Left forelimb (tissue), 1 donor: ENCODE data around the gene ZFYVE28.

Source experiments
- DNase-seq: peaks from one replicate; pipeline ENCODE4 v3.0.0-alpha.2; 2018; ENCODE audit warnings: low spot score

Gene ZFYVE28

GRCh38 chr4:2259036-2259540 lies 159.4 kb downstream of the ZFYVE28 start:
- DNase-seq = peak; percentile 42

GRCh38 chr4:2258091-2259035 lies 160.1 kb downstream of the ZFYVE28 start:
- peak; percentile 56 for DNase-seq

- peak; percentile 54 for DNase-seq
Measured at GRCh38 chr4:2257361-2258081, 160.9 kb downstream of the ZFYVE28 start.

- DNase-seq = peak; percentile 60
Measured at GRCh38 chr4:2256781-2257191, 161.7 kb downstream of the ZFYVE28 start.

- no peak for DNase-seq
Measured at GRCh38 chr4:2256156-2256731, 162.2 kb downstream of the ZFYVE28 start.

GRCh38 chr4:2255501-2256155 lies 162.8 kb downstream of the ZFYVE28 start:
- DNase-seq = peak; percentile 72

- DNase-seq = peak; percentile 51
Measured at GRCh38 chr4:2254665-2255500, 163.6 kb downstream of the ZFYVE28 start.

- peak; percentile 60 for DNase-seq
Measured at GRCh38 chr4:2253160-2254084, 165.0 kb downstream of the ZFYVE28 start.

- peak; percentile 61 for DNase-seq
Measured at GRCh38 chr4:2252530-2253091, 165.8 kb downstream of the ZFYVE28 start.

GRCh38 chr4:2251795-2252529 lies 166.5 kb downstream of the ZFYVE28 start:
- DNase-seq = peak; percentile 61

- peak; percentile 33 for DNase-seq
Measured at GRCh38 chr4:2251073-2251794, 167.2 kb downstream of the ZFYVE28 start.

- peak; percentile 62 for DNase-seq
Measured at GRCh38 chr4:2250357-2251072, 167.9 kb downstream of the ZFYVE28 start.

GRCh38 chr4:2249526-2250356 lies 168.7 kb downstream of the ZFYVE28 start:
- peak; percentile 51 for DNase-seq

GRCh38 chr4:2248821-2249261 lies 169.6 kb downstream of the ZFYVE28 start:
- no peak for DNase-seq

GRCh38 chr4:2248044-2248780 lies 170.2 kb downstream of the ZFYVE28 start:
- no peak for DNase-seq
